GM12872 (cell line): ENCODE results near the gene EIF5B.

ENCODE experiments used
- TF ChIP-seq, protein P1 (sequence below): IDR thresholded peaks from 3 replicates; pipeline ENCODE4 v1.5.1; 2011; ENCODE audit warnings: low read depth, mild to moderate bottlenecking, low read length, moderate library complexity; ENCODE audit not compliant: insufficient read depth

EIF5B gene

DNA sequence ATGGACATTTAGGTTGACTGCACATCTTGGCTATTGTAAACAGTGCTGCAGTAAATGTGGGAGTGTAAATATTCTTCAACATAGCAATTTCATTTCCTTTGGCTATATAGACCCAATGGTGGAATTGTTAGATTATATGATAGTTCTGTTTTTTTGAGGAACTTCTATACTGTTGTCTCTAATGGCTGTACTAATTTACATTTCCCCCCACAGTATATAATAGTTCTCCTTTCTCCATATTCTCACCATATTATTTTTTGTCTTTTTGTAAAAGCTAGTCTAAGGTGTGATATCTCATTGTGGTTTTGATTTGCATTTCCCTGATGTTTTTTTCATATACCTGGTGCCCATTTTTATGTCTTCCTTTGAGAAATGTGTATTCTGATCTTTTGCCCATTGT is 13.0 kb downstream of the EIF5B start:
- TF ChIP-seq, protein P1, sequence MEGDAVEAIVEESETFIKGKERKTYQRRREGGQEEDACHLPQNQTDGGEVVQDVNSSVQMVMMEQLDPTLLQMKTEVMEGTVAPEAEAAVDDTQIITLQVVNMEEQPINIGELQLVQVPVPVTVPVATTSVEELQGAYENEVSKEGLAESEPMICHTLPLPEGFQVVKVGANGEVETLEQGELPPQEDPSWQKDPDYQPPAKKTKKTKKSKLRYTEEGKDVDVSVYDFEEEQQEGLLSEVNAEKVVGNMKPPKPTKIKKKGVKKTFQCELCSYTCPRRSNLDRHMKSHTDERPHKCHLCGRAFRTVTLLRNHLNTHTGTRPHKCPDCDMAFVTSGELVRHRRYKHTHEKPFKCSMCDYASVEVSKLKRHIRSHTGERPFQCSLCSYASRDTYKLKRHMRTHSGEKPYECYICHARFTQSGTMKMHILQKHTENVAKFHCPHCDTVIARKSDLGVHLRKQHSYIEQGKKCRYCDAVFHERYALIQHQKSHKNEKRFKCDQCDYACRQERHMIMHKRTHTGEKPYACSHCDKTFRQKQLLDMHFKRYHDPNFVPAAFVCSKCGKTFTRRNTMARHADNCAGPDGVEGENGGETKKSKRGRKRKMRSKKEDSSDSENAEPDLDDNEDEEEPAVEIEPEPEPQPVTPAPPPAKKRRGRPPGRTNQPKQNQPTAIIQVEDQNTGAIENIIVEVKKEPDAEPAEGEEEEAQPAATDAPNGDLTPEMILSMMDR = no peak

DNA sequence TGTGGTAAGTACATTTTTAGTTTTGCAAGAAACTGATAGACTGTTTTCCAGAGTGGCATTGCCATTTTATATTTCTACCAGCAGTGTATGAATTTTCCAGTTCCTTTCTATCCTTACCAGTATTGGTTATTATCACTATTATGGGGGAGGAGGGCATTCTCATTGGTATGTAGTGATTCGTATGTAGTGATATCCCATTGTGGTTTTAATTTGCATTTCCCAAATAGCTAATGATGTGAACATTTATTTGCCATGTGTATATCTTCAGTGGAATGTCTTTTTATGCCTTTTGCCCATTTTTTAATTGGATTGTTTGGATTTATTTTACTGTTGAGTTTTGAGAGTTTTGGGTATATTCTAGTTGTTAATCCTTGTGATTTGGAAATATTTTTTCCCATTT is 16.9 kb downstream of the EIF5B start:
- TF ChIP-seq, protein P1 = no peak

DNA sequence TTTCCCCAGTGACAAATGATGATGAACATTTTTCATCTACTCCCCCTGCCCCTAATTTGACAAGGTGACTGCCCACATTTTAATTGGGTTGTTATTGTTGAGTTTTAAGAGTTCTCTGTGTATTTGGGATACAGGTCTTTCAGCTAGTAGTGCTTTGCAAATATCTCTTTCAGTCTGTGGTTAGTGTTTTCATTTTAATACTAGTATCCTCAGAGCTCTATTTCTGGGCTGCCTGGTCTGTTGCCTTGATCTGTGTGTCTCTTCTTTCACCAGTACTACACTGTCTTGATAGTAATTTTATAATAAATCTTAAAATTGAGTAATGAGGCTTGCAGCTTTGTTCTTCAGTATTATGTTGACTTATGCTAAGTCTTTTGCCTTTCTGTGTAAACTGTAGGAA is 19.7 kb downstream of the EIF5B start:
- TF ChIP-seq, protein P1 = no peak

DNA sequence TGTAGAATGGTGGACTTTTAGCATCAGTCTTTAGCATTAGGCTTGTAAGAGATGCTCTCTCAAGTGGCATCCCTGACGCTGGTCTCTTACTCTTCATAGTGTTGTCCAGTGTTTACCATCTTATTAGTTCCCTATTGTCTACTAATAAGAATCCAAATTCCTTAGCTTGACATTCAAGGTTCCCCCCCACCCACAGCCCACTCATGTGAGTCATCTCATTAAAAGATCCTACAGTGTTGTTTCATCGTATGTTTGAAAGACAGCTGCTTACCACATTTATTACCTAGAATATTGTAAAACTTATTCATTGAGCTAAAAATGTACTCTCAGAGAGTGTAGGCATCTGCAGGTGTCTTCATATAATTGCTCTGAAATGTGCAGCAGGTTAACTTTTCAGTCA is 28.5 kb downstream of the EIF5B start:
- TF ChIP-seq, protein P1 = no peak

DNA sequence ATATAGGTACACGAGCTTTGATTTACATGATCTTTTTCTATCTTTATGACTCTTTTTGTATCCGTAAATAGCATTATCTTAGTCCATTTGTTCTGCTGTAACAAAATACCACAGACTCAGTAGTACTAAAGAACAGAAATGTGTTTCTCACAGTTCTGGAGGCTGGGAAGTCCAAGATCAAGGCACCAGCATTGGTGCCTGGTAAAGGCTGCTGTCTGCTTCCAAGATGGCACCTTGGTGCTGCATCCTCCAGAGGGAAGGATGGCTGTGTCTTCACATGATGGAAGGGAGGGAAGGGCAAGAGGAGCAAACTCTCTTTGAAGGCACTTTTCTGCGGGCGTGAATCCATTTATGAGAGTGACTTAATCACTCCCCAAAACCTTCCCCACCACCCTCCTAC is 36.0 kb downstream of the EIF5B start:
- TF ChIP-seq, protein P1 = no peak

DNA sequence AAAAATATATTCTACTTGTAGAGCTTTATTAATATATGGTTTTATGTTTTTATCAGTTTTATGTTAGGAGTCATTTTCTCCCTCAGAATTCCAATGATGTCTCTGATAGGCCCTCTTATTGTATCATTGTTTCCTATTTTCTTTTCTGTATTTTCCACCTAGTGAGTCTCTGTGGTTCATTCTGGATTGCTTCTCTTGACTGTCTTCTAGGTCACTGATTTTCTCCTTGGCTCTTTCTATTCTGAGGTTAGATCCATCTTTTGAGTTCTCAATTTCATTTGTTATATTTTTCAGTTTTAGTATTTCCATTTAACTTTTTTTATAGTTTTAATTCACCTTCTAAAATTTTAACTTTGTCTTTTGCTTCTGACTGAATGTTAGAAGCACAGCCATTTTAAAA is 37.6 kb downstream of the EIF5B start:
- TF ChIP-seq, protein P1 = no peak

DNA sequence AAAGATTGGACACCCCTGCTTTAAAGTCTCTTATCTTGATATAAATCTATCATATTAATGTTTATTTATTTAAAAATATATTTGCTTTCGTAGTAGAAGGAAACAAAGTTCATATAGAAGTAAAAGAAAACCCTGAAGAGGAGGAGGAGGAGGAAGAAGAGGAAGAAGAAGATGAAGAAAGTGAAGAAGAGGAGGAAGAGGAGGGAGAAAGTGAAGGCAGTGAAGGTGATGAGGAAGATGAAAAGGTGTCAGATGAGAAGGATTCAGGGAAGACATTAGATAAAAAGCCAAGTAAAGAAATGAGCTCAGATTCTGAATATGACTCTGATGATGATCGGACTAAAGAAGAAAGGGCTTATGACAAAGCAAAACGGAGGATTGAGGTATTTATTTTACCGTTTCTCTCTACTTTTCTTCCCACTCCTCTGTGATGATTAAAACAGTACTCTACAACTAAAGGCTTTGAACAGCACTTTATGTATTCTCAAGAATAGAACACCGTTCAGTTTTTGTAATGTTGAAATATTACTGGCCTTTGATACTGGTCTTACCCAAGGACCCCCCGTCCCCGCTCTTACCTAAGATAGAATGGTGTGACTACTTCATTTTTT is 39.2 kb downstream of the EIF5B start:
- TF ChIP-seq, protein P1 = no peak
